Right cardiac atrium (tissue), 5 donors: ENCODE results near the gene KLHL35. TPM values are rescaled to one million over a fixed set of nuclear protein-coding genes. Genes with fewer than 3 reads are reported as not detected.

Experiments
- ATAC-seq, 2 donors: fragments of 200-7000 bp; cut with Tn5 transposase; one replicate each; pipeline versions ENCODE4 v1.8.0 to v1.9.1; 2020; ENCODE audit warnings: moderate library complexity in 2 of 2, mild to moderate bottlenecking in 1 of 2
- DNase-seq, 3 donors: peaks; one replicate each; pipeline ENCODE4 v3.0.0-alpha.2; 2020
- H3K27ac ChIP-seq: one replicate; pipeline ENCODE4 v1.5.1; 2013; ENCODE audit warnings: mild to moderate bottlenecking, low read length, control low read depth, moderate library complexity
- H3K27me3 ChIP-seq: one replicate; pipeline ENCODE4 v1.6.1; 2013; ENCODE audit not compliant: control insufficient read depth, insufficient read depth
- H3K4me1 ChIP-seq: one replicate; pipeline ENCODE4 v1.6.1; 2013; ENCODE audit warnings: low read length; ENCODE audit not compliant: control insufficient read depth, insufficient read depth
- H3K4me3 ChIP-seq: one replicate; pipeline ENCODE4 v1.5.1; 2013; ENCODE audit warnings: low read length, control low read depth
- H3K9me3 ChIP-seq: one replicate; pipeline ENCODE4 v1.6.1; 2013; ENCODE audit warnings: low read length; ENCODE audit not compliant: control insufficient read depth
- WGBS: extraction: QIAGEN DNeasy Blood & Tissue Kit; methylation state at CpG from one replicate; pipeline ENCODE4 v1.1.7; 2013; 5-methylcytosine and 5-hydroxymethylcytosine counted together
- intact Hi-C, 4 donors: fragments of 100-400 bp; cut with DNase I; formaldehyde crosslinking; loops; one replicate each; pipeline versions ENCODE4 v1.11.0 to v1.14.0; 2022 to 2023
- polyA plus RNA-seq: library from polyadenylated mRNA; stranded (reverse); fragments of 200-250 nt; gene quantifications from one replicate; pipeline ENCODE4 v1.2.3, GENCODE V29; 2013
- total RNA-seq, 4 donors: library from RNA; stranded (reverse); fragmentation: NEBNext Ultra II Directional; extraction: Animal tissue kit (Norgen Biotek cat#: 25700); gene quantifications; one replicate each; pipeline ENCODE4 v1.2.1, GENCODE V29; 2021
- donor health status: healthy with polysubstance abuse.
- donor health status: DM: no; HTN: yes; CAD: no.
- donor health status: DM: no; HTN: no; CAD: no.
- donor health status: DM: no; HTN: yes; CAD: no; lungs with severe emphysema.
- donor health status: DM: yes; HTN: yes; CAD: no.

KLHL35 gene
- total and polyA plus RNA-seq, 5 donors: 0.46 to 1.5 (median 0.66) TPM

DNA sequence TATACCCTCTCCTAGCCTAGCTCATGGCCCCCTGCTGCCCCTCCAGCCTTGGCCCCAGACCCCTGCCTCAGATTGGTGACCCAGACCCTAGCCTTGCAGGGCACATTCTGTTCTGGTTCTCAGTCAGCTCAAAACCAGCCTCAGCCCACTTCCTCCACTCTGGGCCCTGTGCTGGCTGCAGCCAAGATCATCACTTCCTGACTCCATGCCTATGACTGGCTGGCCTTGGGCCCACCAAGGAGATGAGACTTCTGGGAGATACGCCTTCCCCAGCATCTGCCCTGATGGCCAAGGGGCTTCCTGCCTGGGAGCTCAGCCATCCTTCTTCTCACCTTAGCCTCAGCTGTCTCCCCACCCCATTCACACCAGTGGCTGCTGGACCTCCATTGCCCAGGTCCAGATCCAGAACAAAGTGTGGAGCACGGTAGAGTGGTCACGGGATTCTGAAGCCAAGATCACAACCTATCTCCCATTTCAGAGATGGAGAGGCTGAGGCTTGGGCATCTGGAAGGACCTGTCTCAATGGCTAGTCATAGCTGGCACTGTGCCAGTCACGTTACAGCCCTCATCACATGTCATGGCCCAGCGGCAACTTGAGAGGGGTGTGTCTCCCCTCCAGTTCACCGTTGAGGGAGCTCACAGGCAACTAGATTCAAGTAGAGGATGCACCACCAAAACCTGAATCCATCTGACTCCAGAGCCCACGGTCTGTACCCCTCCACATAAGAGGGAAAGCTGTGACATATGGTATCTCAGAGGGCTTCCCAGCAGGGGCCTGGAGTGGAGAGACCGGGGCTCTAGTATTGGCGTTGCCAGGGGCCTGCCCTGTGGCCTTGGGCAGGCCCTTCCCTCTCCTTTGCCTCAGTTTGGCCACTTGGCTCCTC, 43.0 kb upstream of the KLHL35 start:
- peaks cover 7% of the 10 kb centered on the region for H3K4me1 ChIP-seq
- peak; percentile 52 to 84 (median 78) for DNase-seq
- intact Hi-C loops: no loop called here
- ATAC-seq: peak; percentile 51 to 62
- no peaks in the 10 kb centered on the region for H3K9me3 ChIP-seq
- WGBS: 61% methylated on average over 9 of the region's 9 CpGs
- H3K27ac ChIP-seq: peak overlapping the region; percentile 9
- no peak overlapping the region for H3K4me3 ChIP-seq
- H3K27me3 ChIP-seq: no peaks in the 10 kb centered on the region

DNA sequence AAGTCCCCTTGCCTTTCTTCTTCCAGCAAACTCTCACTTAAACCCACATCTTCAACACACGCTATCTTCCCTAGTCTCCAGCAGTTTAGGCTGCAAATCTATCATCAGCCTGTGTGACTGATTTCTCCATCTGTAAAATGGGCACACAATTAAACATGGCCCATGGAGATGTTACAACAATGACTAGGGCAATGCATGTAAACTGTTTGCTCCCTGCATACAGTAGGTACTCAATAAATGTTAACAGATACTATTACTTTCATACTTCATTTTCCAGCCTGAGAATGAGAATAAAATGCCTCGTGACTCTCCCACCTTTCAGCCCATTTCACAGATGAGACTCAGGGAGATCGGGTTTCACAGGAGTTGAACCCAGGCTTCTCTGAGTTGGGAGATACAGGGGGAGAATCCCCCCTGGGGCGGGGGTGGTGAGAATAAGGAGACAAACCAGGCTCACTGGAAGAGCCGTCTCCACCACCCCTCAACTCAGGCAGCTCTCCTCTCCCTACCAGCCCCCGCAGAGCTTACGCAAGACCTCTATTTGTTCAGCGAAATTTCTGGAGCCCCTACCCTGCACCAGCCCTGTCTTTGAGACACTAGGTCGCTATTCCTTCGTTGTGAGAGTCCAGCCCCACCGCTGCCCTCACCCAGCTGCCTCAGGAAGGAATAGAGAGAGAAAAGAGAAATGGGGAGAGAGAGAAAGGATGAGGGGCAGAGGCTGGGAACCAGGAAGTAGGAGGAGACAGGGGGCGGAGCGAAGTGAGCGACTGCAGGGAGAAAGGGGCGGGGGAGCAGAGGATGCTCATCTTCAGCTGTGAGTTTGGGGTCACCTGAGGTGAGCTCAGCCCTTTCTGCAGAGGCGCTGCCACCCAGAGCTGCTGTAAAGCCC, 42.1 kb upstream of the KLHL35 start:
- DNase-seq (peak; percentile 58 to 88 (median 82)), ATAC-seq (peak; percentile 47 to 54)
- Histone ChIP-seq H3K4me1 (peaks cover 5% of the 10 kb centered on the region), H3K27me3 (no peaks in the 10 kb centered on the region), H3K27ac (peak overlapping the region; percentile 40), H3K9me3 (no peaks in the 10 kb centered on the region), H3K4me3 (no peak overlapping the region)
- WGBS: 45% methylated on average over 16 of the region's 16 CpGs
- intact Hi-C loops: no loop called here

GRCh38 chr11:75474240-75474639, 41.2 kb upstream of the KLHL35 start:
- intact Hi-C loops: no loop called here
- Histone ChIP-seq H3K27me3 (no peaks in the 10 kb centered on the region), H3K4me3 (no peak overlapping the region), H3K27ac (no peak overlapping the region), H3K4me1 (peaks cover 7% of the 10 kb centered on the region), H3K9me3 (no peaks in the 10 kb centered on the region)
- 65% methylated on average over 1 of the region's 1 CpG for WGBS
- DNase-seq (no peak), ATAC-seq (no peak)

DNA sequence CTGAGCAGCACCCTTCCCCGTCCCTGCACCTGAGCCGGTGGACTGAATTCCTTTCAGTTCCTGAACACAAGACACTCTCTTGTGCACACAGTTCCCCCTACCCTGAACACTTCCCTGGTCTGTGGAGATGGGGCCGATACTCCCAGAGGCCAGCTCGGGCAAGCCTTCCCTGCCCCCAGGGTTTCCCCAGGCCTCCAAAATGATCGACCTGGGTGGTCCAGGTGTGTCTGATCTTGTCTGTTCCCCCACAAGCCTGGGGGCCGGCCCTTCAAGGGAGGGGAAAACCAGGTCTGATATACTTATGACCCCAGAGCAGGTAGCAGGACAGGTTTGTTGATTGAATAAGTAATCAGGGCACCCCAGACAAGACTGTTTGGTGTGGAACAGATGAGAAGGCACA, 40.7 kb upstream of the KLHL35 start:
- Histone ChIP-seq H3K9me3 (no peaks in the 10 kb centered on the region), H3K27ac (no peak overlapping the region), H3K27me3 (no peaks in the 10 kb centered on the region), H3K4me1 (peaks cover 10% of the 10 kb centered on the region), H3K4me3 (no peak overlapping the region)
- intact Hi-C loops: no loop called here
- ATAC-seq (no peak), DNase-seq (no peak)
- 88% methylated on average over 6 of the region's 6 CpGs for WGBS

DNA sequence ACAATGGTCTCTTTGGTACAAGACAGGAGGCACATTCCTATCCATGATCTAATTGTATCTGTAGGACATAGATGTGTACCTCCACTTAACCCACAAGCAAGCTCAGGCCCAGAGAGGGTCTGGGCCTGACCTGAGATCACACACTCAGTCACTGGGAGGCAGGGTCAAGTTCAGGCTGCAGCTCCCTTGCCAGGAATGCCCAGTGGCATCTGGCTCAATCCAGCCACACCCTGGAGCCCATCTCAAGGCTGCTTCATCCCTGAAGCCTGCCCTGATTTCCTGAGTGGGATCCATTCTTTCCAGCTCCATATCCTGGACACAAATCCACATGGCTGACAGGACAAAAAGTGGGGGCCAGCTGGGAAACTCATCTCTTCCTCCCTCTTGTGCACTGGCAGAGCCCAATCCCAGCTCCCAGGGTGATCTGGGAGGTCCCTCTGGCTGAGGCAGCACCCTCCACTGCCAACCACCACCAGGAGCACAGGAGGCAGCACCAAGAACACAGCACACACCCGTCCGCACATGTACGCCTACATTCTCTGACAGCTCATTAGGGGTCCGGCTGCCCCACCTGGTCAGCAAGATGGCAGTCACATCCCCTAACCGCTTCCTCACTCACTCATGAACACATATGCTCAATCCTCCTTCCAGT, 39.2 kb upstream of the KLHL35 start:
- H3K9me3 ChIP-seq: no peaks in the 10 kb centered on the region
- H3K4me3 ChIP-seq: no peak overlapping the region
- peaks cover 10% of the 10 kb centered on the region for H3K4me1 ChIP-seq
- DNase-seq (no peak), ATAC-seq (no peak)
- intact Hi-C loops: no loop called here
- no peak overlapping the region for H3K27ac ChIP-seq
- no peaks in the 10 kb centered on the region for H3K27me3 ChIP-seq
- WGBS: 93% methylated on average over 5 of the region's 5 CpGs

- no peaks in the 10 kb centered on the region for H3K27me3 ChIP-seq
- DNase-seq (no peak), ATAC-seq (no peak)
- intact Hi-C loops: no loop called here
- 86% methylated on average over 7 of the region's 7 CpGs for WGBS
- H3K9me3 ChIP-seq: no peaks in the 10 kb centered on the region
- H3K4me3 ChIP-seq: no peak overlapping the region
- H3K27ac ChIP-seq: no peak overlapping the region
- H3K4me1 ChIP-seq: peaks cover 12% of the 10 kb centered on the region
Measured at GRCh38 chr11:75471176-75471973, 38.4 kb upstream of the KLHL35 start.

DNA sequence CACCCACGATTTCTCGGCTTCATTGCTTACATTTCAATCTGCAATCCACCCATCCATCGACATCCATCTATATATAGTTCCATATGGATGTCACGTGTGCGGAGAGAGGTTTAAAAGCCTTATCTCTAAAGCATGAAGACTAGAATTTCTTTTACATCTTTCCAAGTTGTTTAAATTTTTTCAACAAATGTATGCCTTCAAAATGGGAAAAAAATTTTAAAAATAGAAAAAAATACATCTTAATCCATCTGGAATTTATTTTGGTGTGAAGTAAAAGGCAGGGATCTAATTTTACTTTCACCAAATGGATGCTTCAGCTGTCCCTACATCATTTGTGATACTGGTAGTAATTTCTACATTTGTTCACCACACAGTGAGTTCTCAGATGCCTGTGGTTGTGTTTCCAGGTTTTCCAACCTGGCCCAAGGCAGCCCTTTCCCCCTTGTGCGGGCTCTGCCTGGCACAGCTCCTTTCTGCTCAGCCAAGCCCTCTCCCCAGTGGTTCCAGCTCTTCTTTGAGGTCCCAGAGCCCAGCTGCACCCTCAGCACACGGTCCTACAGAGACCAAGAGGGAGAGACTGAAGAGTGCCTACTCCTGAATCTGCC, 37.6 kb upstream of the KLHL35 start:
- Histone ChIP-seq H3K27ac (no peak overlapping the region), H3K4me1 (peaks cover 10% of the 10 kb centered on the region), H3K27me3 (no peaks in the 10 kb centered on the region), H3K9me3 (no peaks in the 10 kb centered on the region), H3K4me3 (no peak overlapping the region)
- DNase-seq: no peak
- no peak for ATAC-seq
- WGBS: 87% methylated on average over 7 of the region's 7 CpGs
- intact Hi-C loops: no loop called here

DNA sequence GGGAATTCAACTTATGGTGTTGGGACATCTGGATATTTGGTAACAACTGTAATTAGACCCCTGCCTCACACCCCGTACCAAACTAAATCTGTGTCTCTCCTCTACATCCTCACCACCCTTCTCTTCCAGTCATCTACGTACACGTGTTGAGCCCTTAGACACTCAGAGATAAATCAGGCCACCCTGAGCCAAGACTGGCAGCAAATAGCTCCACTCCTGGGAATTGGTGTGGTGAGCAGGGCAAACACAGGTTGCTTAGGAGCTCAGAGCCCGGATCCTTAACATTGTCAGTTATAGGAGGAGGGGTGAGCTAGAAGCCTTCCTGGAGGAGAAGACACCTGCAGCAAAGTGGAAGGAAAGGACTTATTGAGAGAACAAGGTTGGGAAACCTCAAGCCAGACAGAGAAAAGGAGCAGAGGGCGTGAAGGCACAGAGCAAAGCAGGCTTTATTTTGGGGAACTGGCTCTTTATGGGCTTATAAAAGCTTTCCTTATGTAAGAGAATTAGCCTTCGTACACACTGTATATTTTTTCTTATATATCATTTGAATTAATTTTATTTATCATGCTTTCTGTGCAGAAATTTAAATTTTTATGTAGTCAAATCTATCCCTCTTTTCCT, 36.9 kb upstream of the KLHL35 start:
- ATAC-seq (no peak), DNase-seq (no peak)
- H3K4me1 ChIP-seq: peaks cover 7% of the 10 kb centered on the region
- H3K9me3 ChIP-seq: no peaks in the 10 kb centered on the region
- no peak overlapping the region for H3K4me3 ChIP-seq
- intact Hi-C loops: no loop called here
- WGBS: 72% methylated on average over 6 of the region's 6 CpGs
- H3K27ac ChIP-seq: no peak overlapping the region
- no peaks in the 10 kb centered on the region for H3K27me3 ChIP-seq

GRCh38 chr11:75468534-75469340, 35.7 kb upstream of the KLHL35 start:
- Histone ChIP-seq H3K27me3 (no peaks in the 10 kb centered on the region), H3K4me3 (no peak overlapping the region), H3K4me1 (peaks cover 7% of the 10 kb centered on the region), H3K27ac (peak overlapping the region; percentile 26), H3K9me3 (no peaks in the 10 kb centered on the region)
- WGBS: 37% methylated on average over 14 of the region's 14 CpGs
- ATAC-seq (peak; percentile 43 to 78), DNase-seq (peak; percentile 80 to 92 (median 87))
- intact Hi-C loops: no loop called here
